Fibroblast of skin of left biceps (primary cell): ENCODE data around the gene C10orf120.

Source experiments
- DNase-seq, 2 experiments: peaks; one replicate each; pipeline ENCODE4 v3.0.0-alpha.2; 2013; ENCODE audit warnings: low read depth in 2 of 2

The C10orf120 gene

DNA sequence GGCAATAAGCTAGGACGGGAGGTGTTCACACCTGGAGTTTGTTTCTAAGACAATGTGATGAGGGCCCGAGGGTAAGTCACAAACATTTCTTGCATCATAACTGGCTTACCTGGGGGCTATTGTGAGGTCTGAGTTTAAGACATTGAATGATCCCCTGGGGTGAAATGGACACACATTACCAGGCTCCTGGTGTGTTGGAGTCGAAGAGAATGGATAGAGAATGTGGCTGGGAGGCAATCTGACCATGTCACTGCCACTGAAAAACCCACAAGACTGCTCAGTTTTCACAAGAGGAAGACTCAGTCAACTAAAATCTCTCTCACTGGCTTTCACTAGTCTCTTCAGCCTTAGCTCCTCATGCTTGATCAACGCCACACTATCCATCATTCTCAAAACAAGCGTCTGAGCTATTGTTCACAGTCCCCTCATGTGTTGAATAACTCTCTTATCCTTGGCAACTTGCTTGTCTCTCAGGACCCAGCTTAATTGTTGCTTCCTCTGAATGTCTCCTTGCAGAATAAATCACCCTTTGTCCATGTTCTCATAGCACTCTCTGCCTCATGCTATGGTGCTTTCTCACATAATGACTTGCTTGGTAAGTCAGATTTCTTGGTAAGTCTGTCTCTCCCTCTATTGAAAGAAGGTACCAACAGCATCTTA lies at the start of gene C10orf120:
C10orf120 (minus strand) TSS at position 51 of the 660 bp plus-strand sequence. CDS start 56 bp downstream, outside the sequence.
- no peak for DNase-seq

DNA sequence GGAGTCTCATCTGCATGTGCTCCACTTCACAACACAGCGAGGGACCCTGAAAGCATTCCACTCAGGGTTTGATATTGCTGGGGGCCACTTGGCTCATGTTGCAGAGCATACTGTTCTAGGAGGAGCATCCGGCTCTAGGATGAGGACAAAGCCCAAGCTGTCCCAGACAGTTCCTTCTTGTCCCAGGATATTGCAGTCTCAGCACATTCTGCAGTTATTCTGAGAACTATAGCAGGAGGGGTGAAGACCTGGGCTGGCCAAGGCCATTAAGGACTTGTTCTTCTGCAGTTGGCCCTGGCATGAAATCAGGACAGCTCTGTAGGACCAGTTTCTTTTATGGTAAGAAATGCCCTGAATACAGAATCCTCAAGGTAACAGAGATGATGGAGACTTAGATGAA lies 48.9 kb upstream of the C10orf120 start:
- DNase-seq: no peak

DNA sequence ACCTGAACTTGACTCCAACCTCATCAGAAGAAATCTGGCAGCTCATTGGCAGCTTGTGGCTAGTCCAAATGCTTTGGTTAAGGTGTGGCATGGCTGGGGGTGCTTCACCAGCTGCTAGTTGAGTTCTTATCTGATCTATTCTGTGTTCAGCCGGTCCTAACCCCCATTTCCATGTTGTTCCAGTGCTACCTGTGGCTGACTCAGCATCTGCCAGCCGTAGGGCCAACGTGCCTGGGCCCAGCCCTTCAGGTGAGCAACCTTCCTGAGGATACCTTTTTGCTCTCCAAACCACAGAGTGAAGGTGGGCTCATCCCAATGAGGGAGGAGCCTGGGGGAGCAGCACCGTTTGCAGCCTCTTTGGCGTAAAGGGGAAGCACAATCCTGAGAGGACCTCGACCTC lies 46.8 kb upstream of the C10orf120 start:
- no peak for DNase-seq

DNA sequence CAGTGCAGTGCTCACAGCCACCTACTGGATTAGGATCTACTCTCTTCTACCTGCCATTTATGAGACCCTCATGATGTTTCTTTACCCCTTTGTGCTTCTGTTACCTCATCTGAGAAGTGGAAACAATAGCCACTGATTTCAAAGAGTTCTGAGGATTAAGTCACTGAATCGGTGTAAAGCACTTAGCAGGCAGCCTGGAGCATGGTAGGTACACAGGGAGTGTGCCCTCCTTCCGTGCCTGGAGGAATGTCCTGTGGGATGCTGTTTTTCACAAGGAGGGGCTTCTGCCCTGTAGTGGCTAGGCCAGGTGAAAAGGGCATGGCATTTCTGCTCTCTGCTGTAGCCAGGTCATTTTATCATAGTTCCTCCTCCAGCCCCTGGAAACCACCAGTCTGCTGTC lies 44.6 kb upstream of the C10orf120 start:
- DNase-seq: no peak

DNA sequence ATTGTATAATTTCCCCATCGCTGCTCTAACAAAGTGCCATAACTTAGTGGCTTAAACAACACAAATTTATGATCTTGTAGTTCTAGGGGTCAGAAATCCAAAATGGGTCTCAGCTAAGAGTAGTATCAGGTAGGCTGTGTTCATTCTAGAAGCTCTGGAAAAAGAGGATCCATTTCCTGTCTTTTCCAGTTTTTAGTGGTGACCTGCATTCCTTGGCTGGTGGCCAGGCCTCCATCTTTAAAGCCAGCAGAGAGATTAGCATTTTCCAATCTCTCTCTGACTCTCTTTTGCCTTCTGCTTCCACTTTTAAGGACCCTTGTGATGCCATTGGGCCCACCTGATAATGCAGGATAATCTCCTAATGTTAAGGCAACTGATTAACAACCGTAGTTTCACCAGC lies 41.0 kb upstream of the C10orf120 start:
- no peak for DNase-seq

DNA sequence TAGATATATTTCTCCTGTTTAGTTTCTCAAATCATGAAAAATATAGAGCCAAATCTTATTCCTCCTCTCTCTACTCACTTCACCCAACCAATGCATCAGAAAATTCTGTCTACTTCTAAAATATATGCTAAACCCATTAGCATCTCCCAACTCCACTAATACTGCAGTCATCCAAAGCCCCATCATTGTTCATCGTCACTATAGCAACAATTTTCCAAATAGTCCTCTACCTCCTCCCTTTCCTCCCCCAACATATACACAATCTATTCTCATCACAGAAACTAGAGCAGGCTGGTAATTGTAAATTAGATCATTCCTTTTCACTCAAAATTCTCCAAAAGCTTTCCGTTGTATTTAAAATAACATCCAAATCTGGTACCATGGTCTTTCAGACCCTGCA lies 38.4 kb upstream of the C10orf120 start:
- DNase-seq: no peak

DNA sequence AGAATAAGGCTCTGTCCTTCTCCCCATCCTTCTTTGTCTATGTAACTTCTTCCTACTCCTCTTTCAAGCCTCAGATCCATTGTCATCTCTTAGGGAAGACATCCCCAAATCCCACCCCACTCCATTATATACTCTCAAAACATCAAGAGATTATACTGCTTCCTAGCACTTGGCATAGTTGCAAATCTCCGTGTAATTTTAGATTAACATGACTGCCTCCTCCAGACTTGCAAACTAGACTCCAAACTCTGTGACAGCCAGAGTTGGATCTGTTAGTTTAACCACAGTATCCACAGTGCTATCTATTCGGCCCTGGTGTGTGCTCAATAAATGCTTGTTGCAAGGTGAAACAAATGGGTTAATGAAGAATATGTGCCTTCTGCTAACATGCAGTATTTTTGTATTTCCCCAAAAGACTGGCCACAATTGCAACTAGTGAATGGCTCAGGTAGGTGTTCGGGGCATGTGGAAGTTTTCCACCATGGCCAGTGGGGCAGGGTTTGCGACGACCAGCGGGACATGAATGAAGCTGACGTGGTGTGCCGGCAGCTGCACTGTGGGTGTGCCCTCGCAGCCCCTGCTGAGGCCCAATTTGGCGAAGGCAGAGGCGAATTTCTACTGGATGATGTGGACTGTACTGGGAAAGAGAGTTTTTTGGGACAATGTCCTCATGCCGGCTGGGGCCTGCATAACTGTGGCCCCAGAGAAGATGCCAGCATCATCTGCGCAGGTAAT lies 34.5 kb upstream of the C10orf120 start:
- DNase-seq: no peak

DNA sequence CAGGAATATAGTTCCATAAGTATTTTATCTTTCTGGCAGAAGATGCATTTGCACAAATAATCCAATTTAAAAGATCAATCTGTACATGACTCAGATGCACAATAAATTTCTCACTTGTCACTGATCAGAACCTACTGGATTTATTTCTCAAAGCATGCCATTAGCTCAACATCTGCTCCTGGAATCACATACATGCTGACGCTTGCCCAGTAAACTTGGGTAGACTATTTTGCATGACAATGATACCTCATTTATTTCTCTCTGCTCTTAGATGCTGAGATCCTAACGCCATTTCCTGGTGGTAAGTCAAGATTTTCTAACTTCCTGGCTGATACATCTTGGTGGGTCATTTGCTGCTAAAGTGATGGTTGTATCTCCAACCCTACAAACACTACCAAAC lies 33.8 kb upstream of the C10orf120 start:
- no peak for DNase-seq

DNA sequence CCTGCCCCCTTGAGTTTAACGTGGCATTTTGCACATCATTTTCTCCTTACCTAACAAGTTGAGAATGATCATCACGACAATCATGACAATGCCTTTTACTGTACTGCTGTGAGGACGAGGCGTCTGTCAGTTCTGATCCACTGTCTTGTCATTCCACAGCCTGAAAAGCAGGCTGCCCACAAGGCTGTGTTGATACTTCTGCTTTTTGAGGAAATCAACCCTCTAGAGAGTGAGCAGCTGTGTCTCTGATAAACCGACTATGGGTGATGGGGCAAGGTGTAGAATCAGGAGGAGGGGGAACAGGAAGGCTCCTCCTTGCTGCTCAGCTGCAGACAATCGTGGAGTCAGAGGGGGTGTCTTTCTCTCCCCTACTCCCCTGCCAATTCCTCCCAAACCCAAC lies 30.6 kb upstream of the C10orf120 start:
- DNase-seq: no peak

DNA sequence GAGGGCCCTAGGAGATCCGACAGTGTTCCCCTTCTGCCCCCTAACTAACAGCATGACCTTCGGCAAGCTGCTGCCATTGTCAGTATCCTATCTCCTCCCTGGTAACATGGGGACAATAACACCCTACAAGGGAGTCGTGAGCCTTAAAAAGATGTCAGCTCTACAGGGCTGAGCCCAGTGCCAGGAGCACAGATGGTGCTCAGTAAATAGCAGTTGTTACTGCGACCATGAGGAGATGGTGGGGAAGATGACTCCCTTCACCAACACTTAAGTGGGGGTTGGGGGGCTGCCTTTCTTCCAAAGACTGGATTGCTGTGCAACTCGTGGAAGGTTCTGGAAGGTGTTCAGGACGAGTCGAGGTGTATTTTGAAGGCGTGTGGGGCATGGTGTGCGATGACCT lies 29.5 kb upstream of the C10orf120 start:
- DNase-seq: no peak

DNA sequence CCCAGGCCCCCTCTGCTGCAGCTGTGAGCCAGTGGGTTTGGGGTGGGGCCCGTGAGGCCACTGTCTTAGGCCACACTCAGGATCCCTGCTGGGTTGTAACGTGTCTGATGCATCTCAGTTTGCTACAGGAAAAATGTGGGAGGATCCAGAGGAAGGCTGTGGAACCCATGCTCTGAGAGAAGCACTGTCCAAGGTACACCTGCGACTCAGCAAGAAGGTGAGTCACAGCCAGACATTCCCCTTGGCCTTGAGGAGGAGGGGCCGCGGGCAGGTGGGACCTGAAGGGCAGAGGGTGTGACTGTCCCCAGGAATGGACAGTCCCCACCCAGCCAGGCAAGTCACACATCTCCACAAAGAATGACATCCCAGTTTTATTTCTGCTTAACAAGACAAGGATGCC lies 27.8 kb upstream of the C10orf120 start:
- DNase-seq: no peak

DNA sequence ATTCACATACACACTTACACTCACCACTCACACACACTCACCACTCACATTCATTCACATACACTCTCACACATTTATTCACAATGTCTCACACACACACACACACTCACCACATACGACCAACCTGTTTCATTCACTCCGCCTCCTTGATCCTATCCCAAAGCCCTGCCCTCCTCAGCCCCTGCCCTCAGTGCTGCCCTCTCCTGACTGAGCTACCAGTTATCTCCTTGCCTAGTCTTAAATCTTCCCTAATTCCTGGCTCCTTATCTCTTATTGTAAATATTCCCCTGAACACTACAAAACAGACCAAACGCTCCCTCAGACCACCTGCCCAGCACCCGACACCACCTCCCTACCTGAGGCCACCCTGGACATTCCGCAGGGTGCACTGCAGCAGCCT lies 26.1 kb upstream of the C10orf120 start:
- DNase-seq: no peak

DNA sequence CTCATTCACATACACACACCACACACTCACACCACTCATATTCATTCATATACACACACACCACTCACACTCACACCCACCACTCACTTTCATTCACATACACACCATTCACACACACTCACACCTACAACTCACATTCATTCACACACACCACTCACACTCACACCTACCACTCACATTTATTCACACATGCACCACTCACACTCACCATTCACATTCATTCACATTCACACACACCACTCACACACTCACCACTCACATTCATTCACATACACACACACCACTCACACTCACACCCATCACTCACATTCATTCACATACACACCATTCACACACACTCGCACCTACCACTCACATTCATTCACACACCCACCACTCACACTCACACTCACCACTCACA lies 25.4 kb upstream of the C10orf120 start:
- no peak for DNase-seq

DNA sequence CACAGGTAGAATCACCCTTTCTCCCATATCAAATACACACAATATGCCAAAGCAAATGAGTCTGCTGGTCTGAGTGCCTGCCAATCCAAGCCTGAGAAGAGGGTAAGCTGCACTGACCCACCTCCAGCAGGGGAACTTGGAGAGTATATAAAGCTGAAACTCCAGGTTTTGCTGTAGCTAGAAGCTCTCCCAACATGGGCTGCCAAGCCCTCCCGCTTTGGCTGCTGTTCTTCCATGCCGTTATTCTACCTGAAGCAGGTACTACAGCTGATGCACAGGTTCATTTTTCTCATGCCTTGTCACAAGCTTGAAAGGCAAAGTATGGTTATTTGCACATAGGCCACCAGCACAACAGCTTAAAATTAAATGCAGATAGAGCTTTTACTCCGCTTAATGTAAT lies 21.5 kb upstream of the C10orf120 start:
- no peak for DNase-seq

DNA sequence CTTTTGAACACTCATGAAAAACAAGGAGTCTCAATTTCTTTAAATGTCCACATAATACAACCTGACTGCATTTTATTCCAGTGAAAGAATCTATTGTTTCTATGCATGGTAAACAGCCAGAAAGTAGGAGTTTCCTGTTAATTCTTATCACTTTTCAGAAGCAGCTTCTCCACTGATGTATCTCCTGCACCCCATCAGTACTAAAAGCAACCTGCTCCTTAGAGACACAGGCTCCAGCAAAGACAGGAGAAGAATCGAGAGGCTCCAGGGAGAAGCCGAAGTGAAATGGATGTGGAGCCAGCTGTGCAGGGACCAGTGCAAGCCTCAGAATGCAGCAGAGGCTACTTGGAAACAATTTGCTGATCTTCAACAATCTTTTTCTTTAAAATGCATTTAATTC lies 16.4 kb upstream of the C10orf120 start:
- no peak for DNase-seq

DNA sequence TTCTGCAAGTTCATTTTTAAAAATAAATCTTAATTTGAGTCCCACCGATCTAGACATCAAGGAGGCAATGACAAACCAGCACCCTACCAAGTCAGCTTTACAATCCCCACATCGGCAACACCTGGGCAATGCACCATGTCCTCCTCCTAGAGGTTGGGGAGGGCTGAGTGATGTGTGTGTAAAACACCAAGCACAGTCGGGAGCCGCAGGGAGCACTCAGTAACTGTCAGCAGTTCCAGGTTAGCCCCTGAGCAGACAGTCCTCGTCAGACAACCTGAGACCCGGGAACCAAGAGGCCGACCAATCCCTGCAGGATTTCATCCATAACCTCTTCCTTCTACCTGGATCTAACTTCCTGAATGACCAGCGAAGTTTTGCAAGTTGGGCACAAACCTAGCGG lies 15.9 kb upstream of the C10orf120 start:
- no peak for DNase-seq

DNA sequence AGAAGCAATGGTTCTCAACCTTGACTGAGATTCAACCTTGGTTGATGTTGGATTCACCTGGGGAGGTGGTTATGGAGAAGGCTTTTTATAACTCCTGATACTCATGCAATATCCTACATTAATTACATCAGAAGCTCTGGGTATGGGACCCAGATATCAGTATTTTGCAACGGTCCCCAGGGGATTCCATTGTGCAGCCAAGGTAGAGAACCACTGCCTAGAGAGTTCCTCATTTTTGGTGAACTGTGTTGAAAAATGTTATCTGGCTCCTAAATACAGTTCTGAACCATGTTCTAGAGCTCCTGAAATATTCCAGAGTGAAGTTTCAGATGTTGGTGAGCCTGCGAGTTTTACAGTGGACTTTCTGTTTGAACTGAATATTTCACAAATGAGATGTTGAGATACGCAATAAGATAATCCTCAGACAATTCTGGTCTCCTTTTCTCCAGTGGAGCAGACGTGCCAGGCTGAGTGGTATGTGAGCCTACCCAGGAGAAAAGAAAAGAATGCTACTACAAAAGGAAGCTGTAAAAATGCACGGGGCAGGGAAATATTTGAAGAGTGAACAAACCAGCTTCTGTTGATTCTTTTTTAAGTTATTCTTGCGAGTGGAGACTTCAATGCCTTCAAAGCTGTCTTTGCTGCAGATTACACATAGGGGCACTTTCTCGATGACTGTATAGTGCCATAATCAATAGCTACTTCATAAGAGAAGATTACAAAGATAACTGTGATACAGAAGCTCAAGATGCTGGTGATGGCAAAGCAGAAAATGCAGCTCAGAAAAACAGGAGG lies 13.6 kb upstream of the C10orf120 start:
- DNase-seq: no peak

DNA sequence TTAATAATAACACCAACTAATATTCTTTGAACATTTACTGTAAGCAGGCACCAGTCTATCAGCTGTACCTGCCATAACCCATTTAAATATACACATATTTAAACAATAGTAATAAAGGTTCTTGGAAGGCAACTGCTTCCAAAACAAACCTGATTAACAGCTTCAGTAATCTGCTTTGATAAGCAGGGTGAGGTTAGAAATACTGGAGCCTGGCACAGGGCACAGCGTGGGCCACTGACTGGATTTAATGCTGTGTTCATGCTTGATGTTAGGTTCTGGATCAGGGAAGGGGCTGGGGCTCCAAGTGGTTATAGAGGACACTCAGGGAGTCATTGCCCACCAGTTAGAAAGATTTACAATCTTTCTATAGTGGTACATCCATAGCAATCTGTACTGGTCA lies 10.9 kb upstream of the C10orf120 start:
- DNase-seq: no peak

DNA sequence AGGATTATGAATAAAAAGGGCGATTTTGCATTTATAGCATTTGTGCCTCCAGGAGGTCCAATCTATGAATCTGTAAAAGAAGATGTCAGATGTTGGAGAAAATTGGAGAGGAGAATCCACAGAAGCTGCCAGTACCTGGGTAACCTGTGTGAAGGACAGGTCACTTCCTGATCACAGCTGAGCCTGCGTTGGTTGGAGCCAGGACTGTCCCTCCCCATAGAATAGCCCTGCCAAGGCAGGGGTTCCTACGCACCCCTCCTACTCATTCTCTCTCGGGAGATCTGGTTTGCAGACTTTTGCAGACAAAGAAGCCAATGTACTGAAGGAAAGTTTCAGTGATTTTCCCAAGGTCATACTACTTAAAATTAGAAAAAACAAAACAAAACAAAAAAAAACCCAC lies 10.3 kb upstream of the C10orf120 start:
- no peak for DNase-seq

DNA sequence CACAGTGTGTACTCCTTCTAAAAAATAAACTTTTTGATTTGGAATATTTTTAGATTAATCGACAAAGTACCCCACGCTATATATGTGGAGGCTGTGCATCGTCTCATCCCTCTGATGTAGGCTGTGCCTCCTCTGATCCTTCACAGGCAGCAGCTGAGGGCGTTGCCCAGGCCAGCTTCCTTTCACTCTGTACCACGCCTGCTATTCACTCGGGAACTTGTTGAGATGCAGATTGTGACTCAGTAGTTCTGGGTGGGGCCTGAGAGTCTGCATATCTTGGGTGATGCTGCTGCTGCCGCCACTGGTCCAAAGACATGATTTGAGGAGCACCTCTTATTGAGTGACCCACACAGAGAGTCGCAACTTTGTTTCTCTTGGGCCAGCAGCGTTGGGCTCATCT lies 7.9 kb upstream of the C10orf120 start:
- no peak for DNase-seq

DNA sequence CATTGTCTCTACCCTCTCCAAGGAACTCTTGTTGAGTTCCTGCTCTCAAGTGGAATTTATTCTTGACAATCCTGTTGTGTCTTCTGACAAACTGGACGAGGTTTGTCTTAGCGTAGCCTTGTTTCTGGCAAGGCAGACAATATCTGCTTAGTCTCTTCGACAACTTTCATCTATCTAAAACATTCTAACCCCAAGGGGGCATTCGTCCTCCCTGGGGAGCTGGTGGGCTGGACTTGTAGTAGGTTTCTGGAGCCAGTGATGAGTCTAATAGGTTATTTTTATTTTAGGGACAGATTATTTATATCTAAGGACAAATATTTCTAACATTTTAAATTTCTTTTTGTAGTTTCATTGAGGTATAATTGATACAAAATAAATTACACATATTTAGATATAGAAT lies 7.3 kb upstream of the C10orf120 start:
- no peak for DNase-seq

DNA sequence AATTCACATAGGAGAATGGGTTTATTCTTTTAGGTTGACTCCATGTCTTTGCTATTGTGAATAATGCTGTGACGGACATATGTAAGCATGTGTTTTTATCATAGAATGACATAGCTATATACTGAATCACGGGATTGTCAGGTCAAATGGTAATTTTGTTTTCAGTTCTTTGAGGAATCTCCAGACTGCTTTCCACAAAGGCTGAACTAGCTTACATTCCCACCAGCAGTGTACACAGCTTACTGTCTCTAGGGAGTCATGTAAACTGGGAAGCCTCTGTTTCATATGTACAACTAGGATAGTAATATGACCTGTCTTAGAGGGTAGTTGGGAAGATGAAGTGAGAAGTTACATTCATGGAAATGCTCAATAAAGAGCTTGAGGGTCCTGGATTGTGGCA lies 6.8 kb upstream of the C10orf120 start:
- DNase-seq: no peak
